ENCODE results near the gene KRT25.

Gene KRT25

DNA sequence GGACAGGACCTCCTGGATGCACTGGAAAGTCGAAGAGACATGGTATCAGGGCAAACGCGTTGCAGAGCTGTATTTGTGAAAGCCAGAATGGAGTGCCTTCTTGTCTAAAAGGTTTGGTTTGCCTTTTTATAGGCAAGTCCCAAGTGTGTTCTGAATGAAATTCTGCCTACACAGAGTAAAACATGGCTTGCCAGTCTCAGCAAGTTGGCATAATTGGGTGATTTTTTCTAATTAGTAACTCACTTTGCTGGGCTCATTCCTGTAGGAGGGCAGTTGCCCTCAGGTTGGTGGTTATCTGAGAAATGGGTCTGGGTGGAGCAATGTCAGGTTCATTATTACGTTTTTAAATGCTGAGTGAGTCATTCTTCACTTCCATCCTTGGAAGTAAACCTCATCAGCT, at the start of gene KRT25:
TSS of gene KRT25 (minus strand) at position 101 of the 400 bp plus-strand sequence. CDS start at position 41, 60 bp downstream.
- DNase-seq = no peak

GRCh38 chr17:40803617-40804082, 48.5 kb upstream of the KRT25 start:
- DNase-seq = peak; percentile 81

GRCh38 chr17:40801157-40801556, 46.0 kb upstream of the KRT25 start:
- no peak for DNase-seq

DNA sequence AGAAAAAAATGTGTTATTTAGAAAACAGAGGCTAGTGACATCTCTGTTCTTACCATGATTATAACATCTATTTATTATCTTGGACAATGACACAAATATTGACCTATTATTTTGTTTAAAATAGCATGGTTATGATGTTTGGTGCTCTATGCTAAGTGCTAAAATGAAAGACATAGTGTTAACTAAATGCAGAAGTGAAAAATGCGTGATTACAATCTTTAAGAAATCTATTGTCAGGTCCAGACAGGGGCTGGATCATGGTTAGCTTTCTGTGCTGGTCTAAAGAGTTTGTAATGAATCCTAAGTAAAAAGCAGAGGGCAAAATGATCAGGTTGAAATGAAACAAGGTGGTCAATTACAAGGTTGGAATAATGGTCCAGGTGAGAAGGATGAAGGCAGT, 45.2 kb upstream of the KRT25 start:
- no peak for DNase-seq

- no peak for DNase-seq
These were observed 44.7 kb upstream of the KRT25 start, which contains the start of gene KRT28 for GRCh38 chr17:40799859-40800258. Gene KRT28, minus strand, starts transcription at chr17:40799959. Its CDS starts 66 bp downstream, at chr17:40799893.

GRCh38 chr17:40796846-40797245, 41.7 kb upstream of the KRT25 start:
- DNase-seq = no peak

GRCh38 chr17:40795019-40795667, 40.0 kb upstream of the KRT25 start:
- no peak for DNase-seq

- no peak for DNase-seq
These were observed 39.3 kb upstream of the KRT25 start for GRCh38 chr17:40794466-40794865.

DNA sequence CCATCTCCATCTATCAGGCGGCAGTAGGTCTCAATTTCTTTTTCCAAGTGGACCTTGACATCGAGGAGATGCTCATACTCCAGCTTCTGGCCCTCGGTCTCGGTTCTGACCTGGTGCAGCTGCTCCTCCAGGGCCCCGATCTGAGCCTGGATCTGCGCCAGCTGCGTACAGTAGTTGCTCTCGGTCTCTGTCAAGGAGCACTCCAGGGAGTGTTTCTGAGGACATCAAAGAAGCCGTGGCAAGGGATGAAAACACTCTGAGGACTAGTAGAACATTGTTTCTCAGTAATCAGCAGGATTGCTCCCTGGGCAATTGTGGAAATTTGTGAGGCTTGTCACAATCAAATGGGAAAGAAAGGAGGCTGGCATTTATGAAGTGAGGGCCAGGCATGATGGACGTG, 38.7 kb upstream of the KRT25 start:
- DNase-seq = no peak

- no peak for DNase-seq
These were observed 36.8 kb upstream of the KRT25 start for GRCh38 chr17:40791787-40792436.

- no peak for DNase-seq
These were observed 36.0 kb upstream of the KRT25 start for GRCh38 chr17:40791111-40791510.

- no peak for DNase-seq
These were observed 27.3 kb upstream of the KRT25 start, which contains the start of gene KRT27 for GRCh38 chr17:40782450-40782849. Gene KRT27, minus strand, starts transcription at chr17:40782550. Its CDS starts 57 bp downstream, at chr17:40782493.

DNA sequence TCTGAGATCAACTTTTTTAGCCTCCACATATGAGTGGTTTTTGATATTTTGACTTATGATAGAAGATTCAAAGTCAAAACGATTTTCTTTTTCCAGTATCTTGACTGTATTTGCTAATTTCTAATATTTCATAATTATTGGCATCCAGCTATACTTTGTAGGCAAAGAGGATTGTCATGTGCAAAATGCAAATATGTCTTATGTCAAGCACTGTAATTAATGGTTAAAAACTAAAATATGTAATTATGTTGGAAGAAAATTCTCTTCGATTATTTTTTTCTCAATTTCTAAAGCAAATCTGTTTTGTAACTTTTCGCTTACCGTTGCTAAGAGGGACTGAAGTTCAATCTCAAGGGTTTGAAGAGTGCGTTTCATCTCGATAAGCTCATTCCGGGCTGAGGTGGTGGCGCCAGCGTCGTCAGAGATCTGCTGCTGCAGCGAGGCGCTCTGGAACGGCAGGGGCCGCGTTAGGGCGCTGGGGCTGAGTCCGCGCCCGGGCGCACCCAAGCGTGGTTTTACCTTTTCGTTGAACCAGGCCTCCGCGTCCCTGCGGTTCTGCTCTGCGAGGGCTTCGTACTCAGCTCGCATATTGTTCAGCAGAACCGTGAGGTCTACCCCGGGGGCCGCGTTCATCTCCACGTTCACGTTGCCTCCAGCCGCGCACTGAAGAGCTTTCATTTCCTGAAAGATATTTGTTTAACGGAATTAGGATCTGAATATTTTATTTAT, 24.2 kb upstream of the KRT25 start:
- peak; percentile 12 for DNase-seq

DNA sequence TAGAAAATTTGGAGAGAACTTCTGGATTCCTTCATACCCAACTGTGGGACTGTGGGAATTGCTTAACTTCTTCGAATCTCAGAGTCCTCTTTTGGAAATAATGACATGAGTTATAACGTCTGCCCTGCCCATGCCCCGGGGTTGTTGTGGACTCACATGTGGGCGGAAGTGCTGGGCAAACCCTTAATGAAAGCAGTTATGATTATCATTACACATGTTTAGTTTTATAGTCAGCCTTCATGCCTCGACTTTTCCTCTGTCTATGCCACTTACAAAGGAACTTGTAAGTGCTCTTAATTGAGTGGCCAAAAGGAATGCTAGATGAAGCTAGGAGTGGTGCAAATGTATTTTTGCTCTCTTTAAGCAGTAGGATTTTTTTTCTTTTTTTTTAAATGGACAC, 23.3 kb upstream of the KRT25 start:
- DNase-seq = no peak

DNA sequence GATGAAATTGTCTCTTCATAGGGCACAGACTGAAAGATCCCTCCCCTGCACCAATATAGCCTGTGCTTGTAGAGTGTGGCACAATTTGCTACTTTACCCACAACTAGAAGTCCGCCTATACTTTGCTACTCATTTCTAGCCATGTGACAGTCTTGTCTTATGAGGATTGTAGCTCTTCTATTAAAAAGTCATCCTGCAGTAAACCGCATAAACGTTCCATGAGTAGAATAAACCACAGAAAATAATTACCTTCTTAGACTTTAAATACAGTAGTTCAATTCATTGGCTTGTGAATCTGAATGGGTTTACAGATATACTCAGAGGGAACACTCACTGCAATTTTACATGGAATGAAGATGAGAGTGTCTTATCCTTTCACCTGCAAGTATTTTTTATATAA, 22.8 kb upstream of the KRT25 start:
- DNase-seq = no peak

DNA sequence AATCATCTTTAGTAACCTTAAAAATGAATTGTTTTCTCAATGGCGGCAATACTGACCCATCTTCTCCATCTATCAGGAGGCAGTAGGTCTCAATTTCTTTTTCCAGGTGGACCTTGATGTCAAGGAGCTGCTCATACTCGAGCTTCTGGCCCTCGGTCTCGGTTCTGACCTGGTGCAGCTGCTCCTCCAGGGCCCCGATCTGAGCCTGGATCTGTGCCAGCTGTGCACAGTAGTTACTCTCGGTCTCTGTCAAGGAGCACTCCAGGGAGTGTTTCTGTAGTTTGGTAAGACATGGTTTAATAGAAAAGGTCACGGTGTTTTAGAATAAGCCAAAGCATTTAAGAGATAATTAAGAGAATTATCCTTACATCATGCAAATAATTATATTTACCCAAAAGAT, 22.3 kb upstream of the KRT25 start:
- no peak for DNase-seq

- no peak for DNase-seq
These were observed 20.8 kb upstream of the KRT25 start for GRCh38 chr17:40775945-40776344.

DNA sequence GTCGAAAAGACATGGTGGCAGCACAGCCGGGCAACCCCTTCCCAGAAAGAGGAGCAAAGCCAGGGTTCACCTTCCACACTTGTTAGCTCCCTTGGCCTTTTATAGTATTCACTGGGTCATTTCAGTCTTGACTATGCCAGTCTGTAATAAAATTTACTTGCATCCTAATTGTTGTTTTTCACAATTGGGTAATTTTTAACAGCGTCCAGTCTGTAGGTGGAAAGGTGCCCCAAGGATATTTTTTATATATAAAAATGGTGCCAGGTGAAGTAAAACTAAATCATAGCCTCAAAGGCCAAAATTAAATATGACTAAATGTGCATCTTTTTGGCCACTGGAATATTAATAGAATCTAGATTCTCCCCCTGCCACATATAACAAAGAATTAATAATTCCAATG, 17.0 kb upstream of the KRT25 start, which contains the start of gene KRT26:
TSS of gene KRT26 (minus strand) at position 101 of the 400 bp plus-strand sequence. CDS start at position 13, 88 bp downstream.
- no peak for DNase-seq

DNA sequence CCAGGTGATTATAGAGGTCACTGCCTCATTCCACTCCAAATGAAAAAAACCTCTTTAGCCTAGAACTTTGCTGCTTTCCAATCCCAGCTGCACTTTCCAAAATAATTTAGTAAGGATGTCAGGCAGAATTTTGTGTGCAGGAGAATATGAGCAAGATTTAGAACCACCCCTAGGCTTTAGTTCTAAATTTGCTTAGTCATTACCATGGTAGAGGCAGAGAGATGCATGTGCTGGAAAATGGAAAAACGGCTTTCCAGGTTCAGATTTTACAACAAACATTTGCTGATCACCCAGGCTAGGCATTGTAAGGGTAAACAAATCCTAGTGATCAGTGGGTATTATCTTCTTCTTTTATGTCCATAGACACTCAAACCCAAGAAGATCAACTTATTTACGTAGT, 10.5 kb upstream of the KRT25 start:
- no peak for DNase-seq

DNA sequence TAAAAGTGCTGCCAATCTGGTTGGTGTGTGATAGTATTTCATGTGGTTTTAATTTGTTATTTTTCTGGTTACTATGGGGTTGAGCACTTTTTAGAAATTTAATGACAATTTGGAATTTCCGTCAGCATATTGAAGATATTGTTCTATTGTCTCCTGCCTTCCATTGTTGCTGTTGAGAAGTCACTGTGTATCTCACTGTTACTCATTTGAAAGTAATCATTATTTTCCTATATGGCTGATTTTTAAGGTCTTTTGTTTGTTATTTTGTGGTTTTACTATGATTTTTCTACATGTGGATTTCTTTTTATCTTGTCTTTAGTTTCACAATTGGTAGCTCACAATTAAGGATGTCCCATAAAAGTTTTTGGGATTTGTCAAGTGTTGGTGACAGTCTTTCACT, 8.6 kb upstream of the KRT25 start:
- DNase-seq = no peak

GRCh38 chr17:40760105-40761016, 5.2 kb upstream of the KRT25 start:
- no peak for DNase-seq

GRCh38 chr17:40753804-40754203, 1.3 kb downstream of the KRT25 start:
- no peak for DNase-seq

- DNase-seq = no peak
These were observed 4.1 kb downstream of the KRT25 start for GRCh38 chr17:40751065-40751464.
